Suprapubic skin (tissue), 3 donors: ENCODE measurements around the gene LTO1.

ENCODE experiments used
- POLR2A ChIP-seq, 2 donors: fragments of 450-650 bp; IDR thresholded peaks; one replicate each; pipeline ENCODE4 v1.6.1; 2017; ENCODE audit warnings: antibody characterized with exemption in 2 of 2, mild to moderate bottlenecking in 2 of 2, moderate library complexity in 2 of 2
- TF ChIP-seq, protein P1 (sequence below), 2 donors: fragments of 200-600 bp in 1 of 2; fragments of 450-650 bp in 1 of 2; sonication (generic) in 1 of 2; IDR thresholded peaks; one replicate each; pipeline ENCODE4 v1.5.1; 2016 to 2019; ENCODE audit warnings: antibody characterized with exemption in 2 of 2, mild to moderate bottlenecking in 1 of 2, moderate library complexity in 1 of 2

DNA sequence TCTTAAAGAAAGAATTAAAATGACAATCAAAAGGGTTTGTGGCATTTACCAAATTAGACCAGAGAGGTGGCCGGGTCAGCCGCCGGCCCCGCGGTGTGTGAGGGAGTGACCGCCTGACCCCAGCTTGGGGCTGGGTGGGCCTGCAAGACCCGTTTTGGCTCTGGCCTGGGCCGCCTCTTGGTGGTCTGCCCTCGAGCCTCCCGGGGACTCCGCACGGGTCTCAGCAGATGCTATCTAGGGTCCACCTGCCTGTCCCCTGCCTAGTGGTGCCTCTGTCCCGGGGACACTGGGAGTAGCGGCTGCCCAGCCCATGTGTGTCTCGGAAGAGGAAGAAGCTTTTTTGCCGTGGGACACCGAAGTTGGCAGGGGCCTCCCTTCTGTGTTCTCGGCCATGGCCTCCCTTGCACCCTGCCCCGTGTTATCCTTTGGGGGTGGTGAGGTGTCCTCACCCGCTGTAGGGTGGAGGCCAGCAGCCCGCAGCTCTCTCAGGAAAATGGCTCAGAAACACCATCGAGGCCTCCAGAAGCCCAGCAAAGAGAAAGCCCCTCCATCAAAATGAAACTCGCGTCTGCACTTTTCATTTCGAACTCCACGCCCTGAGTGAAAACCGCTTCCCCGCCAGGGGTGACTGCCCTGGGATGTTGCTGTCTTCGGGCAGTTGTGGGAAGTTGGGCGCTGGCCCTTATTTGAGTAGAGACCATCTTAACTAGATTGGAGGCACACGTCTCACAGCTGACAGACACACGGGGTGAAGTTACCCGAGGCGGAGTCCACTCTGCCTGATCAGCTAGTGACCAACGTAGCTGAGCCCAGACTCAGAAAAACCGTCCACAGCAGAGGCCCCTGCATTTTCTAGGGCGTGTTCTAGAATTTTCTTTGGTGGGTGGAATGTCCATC, 26.2 kb downstream of the LTO1 start:
- no peak for TF ChIP-seq POLR2A (IDR thresholded peaks at IDR 0.05)
- TF ChIP-seq, protein P1, sequence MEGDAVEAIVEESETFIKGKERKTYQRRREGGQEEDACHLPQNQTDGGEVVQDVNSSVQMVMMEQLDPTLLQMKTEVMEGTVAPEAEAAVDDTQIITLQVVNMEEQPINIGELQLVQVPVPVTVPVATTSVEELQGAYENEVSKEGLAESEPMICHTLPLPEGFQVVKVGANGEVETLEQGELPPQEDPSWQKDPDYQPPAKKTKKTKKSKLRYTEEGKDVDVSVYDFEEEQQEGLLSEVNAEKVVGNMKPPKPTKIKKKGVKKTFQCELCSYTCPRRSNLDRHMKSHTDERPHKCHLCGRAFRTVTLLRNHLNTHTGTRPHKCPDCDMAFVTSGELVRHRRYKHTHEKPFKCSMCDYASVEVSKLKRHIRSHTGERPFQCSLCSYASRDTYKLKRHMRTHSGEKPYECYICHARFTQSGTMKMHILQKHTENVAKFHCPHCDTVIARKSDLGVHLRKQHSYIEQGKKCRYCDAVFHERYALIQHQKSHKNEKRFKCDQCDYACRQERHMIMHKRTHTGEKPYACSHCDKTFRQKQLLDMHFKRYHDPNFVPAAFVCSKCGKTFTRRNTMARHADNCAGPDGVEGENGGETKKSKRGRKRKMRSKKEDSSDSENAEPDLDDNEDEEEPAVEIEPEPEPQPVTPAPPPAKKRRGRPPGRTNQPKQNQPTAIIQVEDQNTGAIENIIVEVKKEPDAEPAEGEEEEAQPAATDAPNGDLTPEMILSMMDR (IDR thresholded peaks at IDR 0.05) = no peak
